Skeletal muscle satellite cell (primary cell): ENCODE results near the gene IDH3A. TPM values are rescaled to one million over a fixed set of nuclear protein-coding genes. Genes with fewer than 3 reads are reported as not detected.
A peak's percentile ranks its signal among the peaks of the same experiment; 100 is the strongest.

Experiments used
- H3K27me3 ChIP-seq: 2 replicates; pipeline ENCODE4 v1.7.0; 2013; ENCODE audit warnings: low read length; ENCODE audit not compliant: control insufficient read depth, insufficient read depth
- H3K36me3 ChIP-seq: 2 replicates; pipeline ENCODE4 v1.7.0; 2013; ENCODE audit warnings: mild to moderate bottlenecking, control low read depth, low read length; ENCODE audit not compliant: insufficient read depth
- H3K4me1 ChIP-seq: 2 replicates; pipeline ENCODE4 v1.7.0; 2013; ENCODE audit warnings: low read length; ENCODE audit not compliant: control insufficient read depth, insufficient read depth
- H3K4me2 ChIP-seq: 2 replicates; pipeline ENCODE4 v1.7.0; 2013; ENCODE audit warnings: mild to moderate bottlenecking, low read length
- H3K4me3 ChIP-seq: 2 replicates; pipeline ENCODE4 v1.7.0; 2013; ENCODE audit warnings: low read length
- H3K9ac ChIP-seq: 2 replicates; pipeline ENCODE4 v1.7.0; 2013; ENCODE audit warnings: mild to moderate bottlenecking, low read depth, low read length, moderate library complexity
- H3K9me3 ChIP-seq: replicated peaks from 2 replicates; pipeline ENCODE4 v1.7.0; 2013; ENCODE audit warnings: mild to moderate bottlenecking, control low read depth, low read length
- total RNA-seq: library from RNA; depleted of rRNA; stranded (reverse); fragments of >200 nt; gene quantifications from 2 replicates; pipeline ENCODE4 v1.2.3, GENCODE V29; 2012; rRNA removed

IDH3A gene
- 47.4 and 53.1 TPM in 2 replicates for total RNA-seq

GRCh38 chr15:78149068-78149804 is at the start of gene IDH3A:
TSS of gene IDH3A (plus strand) at chr15:78149362. CDS start at chr15:78149404, 42 bp downstream.
- no peaks in the 10 kb centered on the region for H3K36me3 ChIP-seq
- H3K4me2 ChIP-seq = peak within 1 kb of the TSS; percentile 99
- no peaks in the 10 kb centered on the region for H3K27me3 ChIP-seq
- peaks cover 14% of the 10 kb centered on the region for H3K4me1 ChIP-seq
- H3K9ac ChIP-seq = peak within 1 kb of the TSS; percentile 89
- peak within 1 kb of the TSS; percentile 92 for H3K4me3 ChIP-seq
- no peaks in the 10 kb centered on the region for H3K9me3 ChIP-seq

- no peak overlapping the region for H3K4me3 ChIP-seq
- H3K4me2 ChIP-seq = no peak overlapping the region
- no peaks in the 10 kb centered on the region for H3K9me3 ChIP-seq
- no peak overlapping the region for H3K9ac ChIP-seq
- peaks cover 3% of the 10 kb centered on the region for H3K4me1 ChIP-seq
- H3K36me3 ChIP-seq = no peaks in the 10 kb centered on the region
- no peaks in the 10 kb centered on the region for H3K27me3 ChIP-seq
Observed at GRCh38 chr15:78100886-78101285, 48.3 kb upstream of the IDH3A start.

GRCh38 chr15:78101423-78102105 is 47.6 kb upstream of the IDH3A start:
- Histone ChIP-seq H3K4me3 (no peak overlapping the region), H3K27me3 (no peaks in the 10 kb centered on the region), H3K9me3 (no peaks in the 10 kb centered on the region), H3K9ac (no peak overlapping the region), H3K36me3 (no peaks in the 10 kb centered on the region), H3K4me2 (no peak overlapping the region), H3K4me1 (peaks cover 6% of the 10 kb centered on the region)

- no peaks in the 10 kb centered on the region for H3K36me3 ChIP-seq
- H3K4me3 ChIP-seq = no peak overlapping the region
- H3K27me3 ChIP-seq = no peaks in the 10 kb centered on the region
- H3K4me1 ChIP-seq = peaks cover 6% of the 10 kb centered on the region
- H3K9ac ChIP-seq = no peak overlapping the region
- H3K9me3 ChIP-seq = no peaks in the 10 kb centered on the region
- H3K4me2 ChIP-seq = no peak overlapping the region
Observed at GRCh38 chr15:78102211-78102610, 47.0 kb upstream of the IDH3A start.

GRCh38 chr15:78102741-78103140 is 46.4 kb upstream of the IDH3A start:
- H3K9me3 ChIP-seq = no peaks in the 10 kb centered on the region
- H3K4me3 ChIP-seq = no peak overlapping the region
- H3K4me2 ChIP-seq = no peak overlapping the region
- no peak overlapping the region for H3K9ac ChIP-seq
- H3K27me3 ChIP-seq = no peaks in the 10 kb centered on the region
- H3K36me3 ChIP-seq = no peaks in the 10 kb centered on the region
- peaks cover 6% of the 10 kb centered on the region for H3K4me1 ChIP-seq

GRCh38 chr15:78103406-78104118 is 45.6 kb upstream of the IDH3A start:
- Histone ChIP-seq H3K9ac (no peak overlapping the region), H3K4me3 (no peak overlapping the region), H3K27me3 (no peaks in the 10 kb centered on the region), H3K4me2 (no peak overlapping the region), H3K36me3 (no peaks in the 10 kb centered on the region), H3K4me1 (peaks cover 6% of the 10 kb centered on the region), H3K9me3 (no peaks in the 10 kb centered on the region)

- no peak overlapping the region for H3K9ac ChIP-seq
- H3K27me3 ChIP-seq = no peaks in the 10 kb centered on the region
- H3K9me3 ChIP-seq = no peaks in the 10 kb centered on the region
- no peak overlapping the region for H3K4me2 ChIP-seq
- H3K4me3 ChIP-seq = no peak overlapping the region
- peaks cover 6% of the 10 kb centered on the region for H3K4me1 ChIP-seq
- no peaks in the 10 kb centered on the region for H3K36me3 ChIP-seq
Observed at GRCh38 chr15:78104119-78104479, 45.1 kb upstream of the IDH3A start.

- H3K9me3 ChIP-seq = no peaks in the 10 kb centered on the region
- H3K9ac ChIP-seq = no peak overlapping the region
- H3K4me2 ChIP-seq = no peak overlapping the region
- H3K4me1 ChIP-seq = peaks cover 6% of the 10 kb centered on the region
- H3K27me3 ChIP-seq = no peaks in the 10 kb centered on the region
- H3K36me3 ChIP-seq = no peaks in the 10 kb centered on the region
- no peak overlapping the region for H3K4me3 ChIP-seq
Observed at GRCh38 chr15:78104566-78105475, 44.3 kb upstream of the IDH3A start.

GRCh38 chr15:78105476-78106241 is 43.5 kb upstream of the IDH3A start:
- Histone ChIP-seq H3K4me3 (no peak overlapping the region), H3K27me3 (no peaks in the 10 kb centered on the region), H3K4me1 (peaks cover 6% of the 10 kb centered on the region)

GRCh38 chr15:78107471-78107870 is 41.7 kb upstream of the IDH3A start:
- H3K9me3 ChIP-seq = no peaks in the 10 kb centered on the region

More at GRCh38 chr15:78105476-78106241, 43.5 kb upstream of the IDH3A start:
- Histone ChIP-seq H3K4me2 (no peak overlapping the region), H3K36me3 (no peaks in the 10 kb centered on the region), H3K9ac (no peak overlapping the region), H3K9me3 (no peaks in the 10 kb centered on the region)

More at GRCh38 chr15:78107471-78107870, 41.7 kb upstream of the IDH3A start:
- H3K36me3 ChIP-seq = no peaks in the 10 kb centered on the region
- no peak overlapping the region for H3K4me3 ChIP-seq
- no peaks in the 10 kb centered on the region for H3K27me3 ChIP-seq
- H3K4me1 ChIP-seq = peaks cover 6% of the 10 kb centered on the region
- no peak overlapping the region for H3K9ac ChIP-seq
- no peak overlapping the region for H3K4me2 ChIP-seq
